ENCODE results near the gene DNAH17.

DNAH17 gene

DNA sequence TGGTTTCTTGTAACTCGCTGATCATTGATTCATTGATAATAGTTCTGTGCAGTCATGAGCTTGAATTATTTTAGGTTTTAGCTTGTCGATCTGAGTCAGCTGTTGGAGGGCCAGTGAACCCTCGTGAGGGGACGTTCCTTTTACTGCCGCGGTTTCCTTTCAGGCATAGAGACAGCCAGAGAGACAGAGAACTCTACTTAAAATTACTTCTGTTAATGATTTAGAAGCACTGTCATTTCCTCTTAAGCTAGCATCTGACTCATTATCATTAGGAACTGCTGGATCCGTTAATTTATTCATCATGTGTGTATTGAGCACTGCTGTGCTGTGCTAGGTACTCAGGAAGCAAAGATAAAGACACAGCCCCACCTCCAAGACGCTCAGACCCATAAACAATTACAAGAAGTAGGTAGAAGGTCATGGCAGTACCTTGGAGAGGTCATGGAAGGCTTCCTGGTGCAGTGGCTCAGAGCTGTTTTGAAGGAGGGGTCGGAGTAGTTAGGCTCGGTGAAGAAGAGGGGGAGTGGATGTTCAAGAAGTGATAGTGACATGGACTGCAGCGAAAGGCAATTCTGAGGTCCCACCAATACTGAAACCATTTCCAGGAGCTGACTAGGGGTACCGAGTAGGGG lies 195.5 kb downstream of the DNAH17 start:
- DNase-seq (ENCODE audit: low read depth) = no peak

DNA sequence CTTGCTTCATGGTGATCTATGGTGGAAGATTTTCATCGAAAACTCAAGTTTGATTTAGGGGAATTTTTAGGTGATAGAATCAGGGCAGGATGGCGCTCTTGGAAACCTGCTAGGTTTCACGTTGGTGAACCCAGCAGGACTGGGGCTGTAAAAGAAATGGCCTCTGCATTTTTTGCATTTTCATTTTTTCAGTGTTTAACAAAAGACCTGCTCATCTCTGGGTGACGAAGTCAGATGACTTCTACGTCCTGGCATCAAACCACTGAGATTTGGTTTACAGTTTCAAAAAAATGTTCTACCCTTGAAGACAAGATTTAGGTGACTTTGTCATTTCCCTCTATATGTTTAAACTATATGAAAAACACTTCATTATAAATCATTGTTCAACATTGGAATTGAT lies 196.8 kb downstream of the DNAH17 start:
- no peak overlapping the region for H3K4me3 ChIP-seq (ENCODE audit: low read depth, low read length)

More for the DNA sequence above, 195.5 kb downstream of the DNAH17 start:
- no peak overlapping the region for H3K4me3 ChIP-seq (ENCODE audit: low read depth, low read length)
- TF ChIP-seq, protein P1, sequence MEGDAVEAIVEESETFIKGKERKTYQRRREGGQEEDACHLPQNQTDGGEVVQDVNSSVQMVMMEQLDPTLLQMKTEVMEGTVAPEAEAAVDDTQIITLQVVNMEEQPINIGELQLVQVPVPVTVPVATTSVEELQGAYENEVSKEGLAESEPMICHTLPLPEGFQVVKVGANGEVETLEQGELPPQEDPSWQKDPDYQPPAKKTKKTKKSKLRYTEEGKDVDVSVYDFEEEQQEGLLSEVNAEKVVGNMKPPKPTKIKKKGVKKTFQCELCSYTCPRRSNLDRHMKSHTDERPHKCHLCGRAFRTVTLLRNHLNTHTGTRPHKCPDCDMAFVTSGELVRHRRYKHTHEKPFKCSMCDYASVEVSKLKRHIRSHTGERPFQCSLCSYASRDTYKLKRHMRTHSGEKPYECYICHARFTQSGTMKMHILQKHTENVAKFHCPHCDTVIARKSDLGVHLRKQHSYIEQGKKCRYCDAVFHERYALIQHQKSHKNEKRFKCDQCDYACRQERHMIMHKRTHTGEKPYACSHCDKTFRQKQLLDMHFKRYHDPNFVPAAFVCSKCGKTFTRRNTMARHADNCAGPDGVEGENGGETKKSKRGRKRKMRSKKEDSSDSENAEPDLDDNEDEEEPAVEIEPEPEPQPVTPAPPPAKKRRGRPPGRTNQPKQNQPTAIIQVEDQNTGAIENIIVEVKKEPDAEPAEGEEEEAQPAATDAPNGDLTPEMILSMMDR (IDR thresholded peaks at IDR 0.05; ENCODE audit: control insufficient read depth, extremely low read depth, insufficient read depth) = no peak

DNA sequence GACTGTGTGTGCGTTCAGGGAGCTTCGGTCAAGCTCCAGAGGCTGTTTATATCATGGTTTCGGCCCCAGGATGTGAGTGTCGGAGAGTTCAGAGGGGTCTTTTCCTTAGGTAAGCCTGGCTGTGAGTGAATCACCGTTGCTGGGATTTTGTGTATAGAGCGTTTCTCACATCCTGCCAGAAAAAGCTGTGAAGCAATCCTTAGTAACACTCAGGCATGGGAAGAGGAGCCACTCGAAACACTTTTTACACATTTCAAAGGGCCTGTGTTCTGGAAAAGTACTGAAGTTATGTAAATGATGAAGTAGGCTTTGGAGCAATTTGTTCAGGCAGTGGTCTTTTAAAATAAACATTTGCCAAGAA lies 198.1 kb downstream of the DNAH17 start:
- H3K4me3 ChIP-seq (ENCODE audit: low read depth, low read length) = peak overlapping the region; percentile 73
- no peak for DNase-seq (ENCODE audit: low read depth)

More for the DNA sequence above, 196.8 kb downstream of the DNAH17 start:
- DNase-seq (ENCODE audit: low read depth) = no peak
- TF ChIP-seq, protein P1 (IDR thresholded peaks at IDR 0.05; ENCODE audit: control insufficient read depth, extremely low read depth, insufficient read depth) = no peak

DNA sequence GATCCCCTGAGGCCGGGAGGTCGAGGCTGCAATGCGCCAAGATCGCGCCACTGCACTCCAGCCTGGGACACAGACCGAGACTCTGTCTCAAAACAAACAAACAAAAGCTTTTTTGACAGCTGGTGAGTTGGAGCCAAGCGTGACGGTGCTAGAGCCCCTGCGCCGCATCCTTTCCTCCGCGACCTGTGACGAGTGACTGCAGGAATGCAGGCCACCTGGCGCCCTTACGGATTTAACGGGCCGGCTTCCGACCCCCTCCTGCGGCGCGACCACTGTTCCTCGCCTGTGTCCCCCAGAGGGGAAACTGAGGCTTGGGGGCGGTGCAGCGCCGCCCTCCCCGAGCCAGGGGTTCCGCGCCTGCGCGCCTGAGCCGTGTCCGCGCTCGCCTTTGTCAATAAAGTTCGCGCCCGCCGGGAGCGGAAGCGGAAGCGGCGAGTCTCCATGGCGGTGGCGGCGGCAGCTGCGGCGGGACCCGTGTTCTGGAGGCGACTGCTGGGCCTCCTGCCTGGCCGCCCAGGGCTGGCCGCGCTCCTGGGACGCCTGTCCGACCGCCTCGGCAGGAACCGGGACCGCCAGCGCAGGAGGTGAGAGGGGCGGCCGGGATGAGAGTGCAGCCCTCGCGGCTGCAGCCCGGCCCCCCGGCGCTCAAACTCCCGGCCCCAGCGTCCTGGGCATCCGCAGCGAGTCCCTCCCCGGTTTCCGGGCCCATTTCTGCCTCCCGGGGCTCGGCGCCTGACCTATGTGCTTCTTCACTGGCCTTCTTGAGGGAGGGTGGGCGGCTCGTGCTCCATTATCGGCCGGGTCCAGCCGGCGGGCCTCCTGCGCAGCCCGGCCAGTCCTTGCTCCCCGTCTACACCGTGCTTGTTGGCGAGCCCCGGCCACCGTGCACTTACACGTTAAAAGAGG lies 198.7 kb downstream of the DNAH17 start, which contains the start of gene PGS1:
PGS1 (plus strand) TSS at position 425 of the 906 bp plus-strand sequence; CDS start at position 442, 17 bp downstream.
- H3K4me3 ChIP-seq (ENCODE audit: low read depth, low read length) = peak within 1 kb of the TSS; percentile 73
- TF ChIP-seq, protein P1 (IDR thresholded peaks at IDR 0.05; ENCODE audit: control insufficient read depth, extremely low read depth, insufficient read depth) = no peak
- no peak for DNase-seq (ENCODE audit: low read depth)

More for the DNA sequence above, 198.1 kb downstream of the DNAH17 start:
- TF ChIP-seq, protein P1 (IDR thresholded peaks at IDR 0.05; ENCODE audit: control insufficient read depth, extremely low read depth, insufficient read depth) = no peak

DNA sequence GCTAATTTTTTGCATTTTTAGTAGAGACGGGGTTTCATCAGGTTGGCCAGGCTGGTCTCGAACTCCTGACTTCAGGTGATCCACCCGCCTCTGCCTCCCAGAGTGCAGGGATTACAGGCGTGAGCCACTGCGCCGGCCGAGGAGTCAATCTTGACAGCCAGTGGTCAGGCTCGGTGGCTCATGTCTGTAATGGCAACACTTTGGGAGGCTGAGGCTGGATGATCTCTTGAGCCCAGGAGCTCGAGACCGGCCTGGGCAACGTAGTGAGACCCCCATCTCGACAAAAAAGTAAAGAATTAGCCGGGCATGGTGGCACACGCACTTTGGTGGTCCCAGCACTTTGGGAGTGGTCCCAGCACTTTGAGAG lies 199.4 kb downstream of the DNAH17 start:
- peak overlapping the region; percentile 73 for H3K4me3 ChIP-seq (ENCODE audit: low read depth, low read length)
- TF ChIP-seq, protein P1 (IDR thresholded peaks at IDR 0.05; ENCODE audit: control insufficient read depth, extremely low read depth, insufficient read depth) = no peak
- DNase-seq (ENCODE audit: low read depth) = no peak

DNA sequence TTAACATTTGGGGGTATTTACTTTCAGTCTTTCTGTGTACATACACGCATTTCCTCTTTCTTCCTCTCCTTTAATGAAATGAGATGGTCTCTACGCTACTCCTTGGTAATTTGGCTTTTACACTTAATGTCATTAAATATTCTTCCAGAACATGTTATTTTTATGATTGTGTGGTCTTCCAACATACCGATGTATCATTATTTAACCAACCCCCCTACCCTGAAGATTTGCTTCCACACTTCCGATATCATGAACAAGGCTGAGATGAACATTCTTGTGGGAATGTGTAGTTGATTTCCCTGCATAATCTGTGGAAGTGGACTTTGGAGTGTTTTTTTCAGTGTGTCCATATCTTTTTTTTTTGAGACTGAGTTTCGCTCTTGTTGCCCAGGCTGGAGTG lies 201.0 kb downstream of the DNAH17 start:
- no peak for DNase-seq (ENCODE audit: low read depth)

More for the DNA sequence above, 201.0 kb downstream of the DNAH17 start:
- H3K4me3 ChIP-seq (ENCODE audit: low read depth, low read length) = no peak overlapping the region
- TF ChIP-seq, protein P1 (IDR thresholded peaks at IDR 0.05; ENCODE audit: control insufficient read depth, extremely low read depth, insufficient read depth) = no peak

All from LNCaP clone FGC (cell line).